GM13977 (cell line): ENCODE measurements around the gene MAD1L1.

ENCODE experiments used
- DNase-seq: peaks from one replicate; pipeline ENCODE4 v3.0.0; 2012; ENCODE audit warnings: low spot score
- in situ Hi-C: fragments of 300-500 bp; cut with MboI; formaldehyde crosslinking; loops from one replicate; pipeline ENCODE4 v1.12.0; 2022; ENCODE audit warnings: low sequenced_read_pairs, low pct_unique_long_range_greater_than_20kb, mixed read lengths, inconsistent platforms; ENCODE audit not compliant: unreplicated experiment
- TF ChIP-seq, protein P1 (sequence below): IDR thresholded peaks from 2 replicates; pipeline ENCODE4 v1.5.1; 2012; ENCODE audit warnings: mild to moderate bottlenecking, control low read depth; ENCODE audit not compliant: insufficient read depth; ENCODE audit errors: extremely low read depth, missing control alignments

MAD1L1 gene

DNA sequence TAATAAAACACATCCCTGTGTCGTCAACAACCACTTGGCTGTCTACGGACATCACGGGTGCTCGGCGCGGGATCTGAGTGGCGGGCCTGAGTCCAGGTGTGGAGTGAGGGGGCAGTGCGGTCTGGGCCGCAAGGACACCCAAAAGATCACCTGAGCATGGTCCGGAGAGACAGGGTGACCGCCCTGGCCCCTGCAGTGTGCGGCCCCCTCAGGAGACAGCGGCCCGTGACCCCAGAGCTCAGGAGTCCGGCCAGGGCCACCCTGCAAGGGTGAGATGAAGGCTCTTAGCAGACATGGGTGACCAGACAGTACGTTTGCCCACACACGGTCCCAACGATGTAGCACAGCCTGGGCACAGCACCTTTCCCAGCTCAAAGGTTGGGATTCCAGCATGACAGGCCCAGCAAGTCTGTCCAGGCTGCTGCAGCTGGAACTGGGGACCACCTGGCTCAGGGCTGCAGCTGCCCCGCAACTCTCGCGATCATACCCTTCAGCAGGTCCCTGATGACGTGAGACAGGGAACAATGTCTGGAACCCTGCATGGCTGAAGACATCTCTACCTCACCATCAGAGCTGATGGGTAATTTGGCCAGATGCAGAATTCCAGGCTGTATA is 324.9 kb downstream of the MAD1L1 start:
- TF ChIP-seq, protein P1, sequence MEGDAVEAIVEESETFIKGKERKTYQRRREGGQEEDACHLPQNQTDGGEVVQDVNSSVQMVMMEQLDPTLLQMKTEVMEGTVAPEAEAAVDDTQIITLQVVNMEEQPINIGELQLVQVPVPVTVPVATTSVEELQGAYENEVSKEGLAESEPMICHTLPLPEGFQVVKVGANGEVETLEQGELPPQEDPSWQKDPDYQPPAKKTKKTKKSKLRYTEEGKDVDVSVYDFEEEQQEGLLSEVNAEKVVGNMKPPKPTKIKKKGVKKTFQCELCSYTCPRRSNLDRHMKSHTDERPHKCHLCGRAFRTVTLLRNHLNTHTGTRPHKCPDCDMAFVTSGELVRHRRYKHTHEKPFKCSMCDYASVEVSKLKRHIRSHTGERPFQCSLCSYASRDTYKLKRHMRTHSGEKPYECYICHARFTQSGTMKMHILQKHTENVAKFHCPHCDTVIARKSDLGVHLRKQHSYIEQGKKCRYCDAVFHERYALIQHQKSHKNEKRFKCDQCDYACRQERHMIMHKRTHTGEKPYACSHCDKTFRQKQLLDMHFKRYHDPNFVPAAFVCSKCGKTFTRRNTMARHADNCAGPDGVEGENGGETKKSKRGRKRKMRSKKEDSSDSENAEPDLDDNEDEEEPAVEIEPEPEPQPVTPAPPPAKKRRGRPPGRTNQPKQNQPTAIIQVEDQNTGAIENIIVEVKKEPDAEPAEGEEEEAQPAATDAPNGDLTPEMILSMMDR, result no peak
- DNase-seq, result no peak
- in situ Hi-C loops, result no loop called here

DNA sequence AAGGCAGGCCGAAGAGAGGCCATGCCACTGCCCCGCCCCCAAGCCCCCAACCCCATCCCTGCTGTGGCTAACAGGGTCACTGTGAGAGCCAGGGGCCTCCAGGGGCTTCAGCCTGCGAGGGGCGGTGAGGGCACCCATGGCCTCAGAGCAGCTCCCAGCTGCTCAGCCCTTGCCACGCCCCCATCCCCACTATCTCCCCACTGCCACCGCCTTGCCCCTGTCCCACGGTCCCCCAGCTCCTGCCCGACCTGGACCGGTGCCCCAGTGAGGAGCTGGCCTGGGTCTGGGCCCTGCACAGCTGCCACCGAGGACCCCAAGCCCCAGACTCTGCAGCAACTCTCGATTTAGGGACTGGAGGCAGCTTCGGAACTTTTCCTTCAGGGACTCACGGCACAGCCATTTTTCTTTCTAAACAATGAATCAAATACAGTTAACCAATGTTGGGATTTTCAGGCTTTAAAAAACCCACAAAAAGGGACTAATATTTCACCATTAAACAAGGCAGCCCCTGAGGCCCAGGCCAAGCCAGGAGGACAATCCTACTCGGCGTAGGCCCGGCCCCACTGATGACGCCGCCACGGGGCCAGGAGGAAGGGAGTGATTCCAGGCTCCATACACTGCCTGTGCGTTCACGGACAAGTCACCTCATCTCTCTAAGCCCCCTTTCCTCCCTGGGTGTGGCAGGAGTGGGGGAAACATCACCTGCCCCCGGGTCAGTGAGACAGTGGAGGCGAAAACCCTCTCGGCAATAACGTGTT is 325.6 kb downstream of the MAD1L1 start:
- DNase-seq, result no peak
- TF ChIP-seq, protein P1, result no peak
- in situ Hi-C loops, result no loop called here

DNA sequence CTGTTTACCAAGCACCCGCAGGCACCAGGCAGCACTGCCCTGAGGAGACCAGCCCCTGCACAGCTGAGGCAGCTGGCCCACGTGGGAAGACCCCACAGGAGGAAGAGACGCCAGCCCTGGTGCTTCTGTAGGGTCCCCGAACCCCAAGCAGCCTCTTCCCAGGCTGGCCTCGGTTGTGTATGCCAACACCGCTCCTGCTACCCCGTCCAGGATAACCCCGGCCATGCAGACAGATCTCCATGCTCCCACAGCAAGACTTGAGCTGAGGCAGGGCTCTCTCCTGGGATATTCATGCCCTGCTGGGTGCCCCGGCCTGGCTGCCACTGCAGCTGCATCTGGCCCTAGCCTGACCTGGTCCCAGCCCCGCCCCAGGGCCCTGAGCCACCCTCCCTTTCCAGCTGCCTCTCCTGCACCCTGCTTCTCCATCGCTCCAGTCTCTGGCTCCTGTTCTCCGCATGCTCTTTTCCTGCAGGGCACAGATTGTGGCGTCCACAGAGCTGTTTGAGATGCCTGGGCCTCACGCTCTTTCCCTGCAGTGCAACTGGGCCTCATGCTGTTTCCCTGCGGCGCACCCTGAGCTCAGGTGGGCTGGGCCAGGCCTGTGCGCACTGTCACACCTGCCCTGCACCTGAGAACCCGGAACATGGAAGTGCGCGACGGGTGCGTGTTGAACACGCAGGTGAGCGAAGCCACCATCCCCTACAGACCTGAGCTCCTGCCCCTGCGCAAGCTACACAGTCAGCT is 326.5 kb downstream of the MAD1L1 start:
- in situ Hi-C loops, result no loop called here
- no peak for DNase-seq
- TF ChIP-seq, protein P1, result no peak

DNA sequence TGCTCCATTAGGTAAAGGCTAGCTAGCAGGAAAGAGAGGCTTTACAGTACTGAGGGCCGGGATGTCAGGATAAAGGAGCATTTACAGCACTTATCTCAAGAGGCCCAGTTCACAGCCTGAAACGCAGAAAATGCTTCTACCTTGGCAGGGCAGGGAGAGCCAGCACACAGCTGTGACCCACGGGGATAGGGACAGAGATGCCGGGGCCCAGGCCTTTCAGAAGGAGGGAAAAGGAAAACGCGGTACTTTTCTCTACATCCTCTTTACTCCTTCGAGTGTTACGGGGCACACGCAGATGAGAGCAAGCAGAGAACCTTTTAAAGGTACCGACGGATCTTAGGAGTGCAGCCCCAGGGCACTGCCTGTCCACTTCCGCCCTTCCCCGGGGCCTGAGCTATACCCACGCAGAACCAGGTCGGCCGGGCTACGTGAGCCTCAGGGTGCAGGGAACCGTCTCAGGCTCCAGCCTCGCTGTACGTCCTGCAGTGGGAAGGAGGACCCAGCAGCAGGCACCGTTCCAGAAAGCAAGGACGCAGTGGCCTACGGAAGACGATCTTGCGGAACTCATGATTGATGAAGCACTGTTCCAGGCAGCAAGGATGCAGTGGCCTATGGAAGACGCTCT is 330.4 kb downstream of the MAD1L1 start:
- in situ Hi-C loops, result no loop called here
- no peak for DNase-seq
- TF ChIP-seq, protein P1, result no peak

DNA sequence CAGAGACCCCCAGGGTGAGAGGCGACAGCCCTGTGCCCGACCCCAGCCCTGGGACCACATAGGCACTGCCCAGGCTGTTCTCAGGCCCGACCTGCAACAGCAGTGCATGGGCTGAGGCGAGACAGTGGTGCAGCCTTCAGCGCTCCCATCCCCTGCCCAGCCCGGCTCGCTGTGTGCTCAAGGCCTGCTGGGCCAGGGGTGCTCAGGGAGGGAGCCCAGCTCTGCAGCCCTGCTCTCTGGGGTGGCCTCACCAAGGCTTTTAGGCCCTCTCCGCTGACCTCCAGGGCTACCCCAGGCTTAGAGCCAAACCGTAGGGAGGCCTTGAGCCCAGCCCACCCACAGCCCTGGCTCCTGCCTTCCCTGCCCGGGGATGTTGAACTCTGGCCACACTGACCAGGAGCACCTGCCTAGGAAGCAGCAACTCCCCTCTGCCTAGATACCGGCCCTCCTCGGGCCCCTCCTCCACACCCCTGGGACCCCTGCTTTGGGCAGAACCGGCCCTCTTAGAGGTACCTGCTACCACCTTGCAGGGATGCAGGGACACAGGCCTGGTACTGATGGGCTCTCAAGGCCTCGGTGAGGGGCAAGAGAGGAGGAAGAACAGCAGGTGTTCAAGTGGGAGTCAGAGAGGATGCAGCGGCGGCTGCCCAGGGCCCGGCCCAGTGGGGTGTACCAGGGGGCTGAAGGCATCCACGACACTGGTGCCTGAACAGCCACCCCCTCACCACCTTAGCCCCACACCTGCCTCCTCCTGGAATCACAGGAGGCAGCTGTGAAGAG is 331.1 kb downstream of the MAD1L1 start:
- TF ChIP-seq, protein P1, result no peak
- in situ Hi-C loops, result no loop called here

DNA sequence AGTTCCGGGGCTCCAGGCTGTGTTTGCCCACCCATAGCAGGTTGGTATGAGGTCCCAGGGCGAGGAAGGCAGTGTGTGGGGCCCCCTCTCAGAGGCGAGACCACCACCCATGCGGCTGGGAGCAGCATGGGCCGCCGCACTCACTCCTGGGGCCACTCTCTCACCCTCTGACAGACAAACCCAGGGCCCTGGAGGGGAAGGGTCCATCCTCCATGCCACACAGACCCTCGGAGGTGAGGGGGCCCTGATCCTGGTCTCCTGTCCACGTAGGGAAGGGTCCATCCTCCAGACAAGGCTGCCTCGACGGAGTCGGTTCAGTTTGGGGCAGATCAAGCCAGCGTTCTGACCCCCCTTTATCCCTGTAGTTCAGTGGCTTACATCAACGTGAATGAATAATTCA is 331.9 kb downstream of the MAD1L1 start:
- in situ Hi-C loops, result no loop called here
- DNase-seq, result no peak
- TF ChIP-seq, protein P1, result no peak

More for the DNA sequence above, 331.1 kb downstream of the MAD1L1 start:
- DNase-seq, result no peak
